ENCODE data around the gene EXTL2.
"Not testable (repeated sequence)": the region's sequence is repeated elsewhere in the genome, so short reads cannot be mapped to it uniquely, and the experiment has no call there.

EXTL2 gene

DNA sequence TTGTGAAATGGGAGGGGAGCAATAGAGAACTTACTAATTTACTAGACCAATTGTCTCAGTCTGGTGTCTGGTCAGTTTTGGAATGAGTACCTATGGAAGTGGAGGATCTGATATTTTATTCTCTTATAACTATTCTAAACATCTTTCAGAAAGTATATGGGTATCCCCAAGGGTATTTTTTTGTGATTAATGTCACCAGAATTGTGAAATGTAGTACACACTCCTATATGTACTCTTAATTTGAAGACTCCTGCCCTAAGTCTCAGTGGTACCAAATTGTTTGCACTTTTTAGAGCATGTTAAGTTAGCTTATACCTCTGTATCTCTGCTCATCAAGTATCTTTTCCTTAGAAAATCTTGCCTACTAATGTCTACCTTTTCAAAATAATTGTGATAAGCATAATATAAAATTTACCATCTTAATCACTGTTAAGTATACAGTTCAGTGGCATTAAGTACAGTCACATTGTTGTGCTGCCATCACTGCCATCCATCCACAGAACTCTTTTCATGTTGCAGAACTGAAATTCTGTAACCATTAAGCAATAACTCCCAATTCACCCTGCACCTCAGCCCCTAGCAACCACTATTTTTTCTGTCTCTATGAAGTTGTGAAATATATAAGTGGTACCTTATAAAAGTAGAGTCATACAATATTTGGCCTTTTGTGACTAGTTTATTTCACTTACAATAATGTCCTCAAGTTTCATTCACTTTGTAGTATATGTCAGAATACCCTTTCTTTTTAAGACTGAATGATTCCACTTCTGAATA, 41.7 kb upstream of the EXTL2 start:
- ChIA-PET POLR2A (no interaction called here), CTCF (no interaction called here)
- no peak for DNase-seq (ENCODE audit: low read depth, low spot score)
- H3K4me3 ChIP-seq (ENCODE audit: low read depth, low read length): no peak overlapping the region
- TF ChIP-seq, protein P1, sequence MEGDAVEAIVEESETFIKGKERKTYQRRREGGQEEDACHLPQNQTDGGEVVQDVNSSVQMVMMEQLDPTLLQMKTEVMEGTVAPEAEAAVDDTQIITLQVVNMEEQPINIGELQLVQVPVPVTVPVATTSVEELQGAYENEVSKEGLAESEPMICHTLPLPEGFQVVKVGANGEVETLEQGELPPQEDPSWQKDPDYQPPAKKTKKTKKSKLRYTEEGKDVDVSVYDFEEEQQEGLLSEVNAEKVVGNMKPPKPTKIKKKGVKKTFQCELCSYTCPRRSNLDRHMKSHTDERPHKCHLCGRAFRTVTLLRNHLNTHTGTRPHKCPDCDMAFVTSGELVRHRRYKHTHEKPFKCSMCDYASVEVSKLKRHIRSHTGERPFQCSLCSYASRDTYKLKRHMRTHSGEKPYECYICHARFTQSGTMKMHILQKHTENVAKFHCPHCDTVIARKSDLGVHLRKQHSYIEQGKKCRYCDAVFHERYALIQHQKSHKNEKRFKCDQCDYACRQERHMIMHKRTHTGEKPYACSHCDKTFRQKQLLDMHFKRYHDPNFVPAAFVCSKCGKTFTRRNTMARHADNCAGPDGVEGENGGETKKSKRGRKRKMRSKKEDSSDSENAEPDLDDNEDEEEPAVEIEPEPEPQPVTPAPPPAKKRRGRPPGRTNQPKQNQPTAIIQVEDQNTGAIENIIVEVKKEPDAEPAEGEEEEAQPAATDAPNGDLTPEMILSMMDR (IDR thresholded peaks at IDR 0.05; ENCODE audit: insufficient read depth, low read length, missing control alignments): no peak

DNA sequence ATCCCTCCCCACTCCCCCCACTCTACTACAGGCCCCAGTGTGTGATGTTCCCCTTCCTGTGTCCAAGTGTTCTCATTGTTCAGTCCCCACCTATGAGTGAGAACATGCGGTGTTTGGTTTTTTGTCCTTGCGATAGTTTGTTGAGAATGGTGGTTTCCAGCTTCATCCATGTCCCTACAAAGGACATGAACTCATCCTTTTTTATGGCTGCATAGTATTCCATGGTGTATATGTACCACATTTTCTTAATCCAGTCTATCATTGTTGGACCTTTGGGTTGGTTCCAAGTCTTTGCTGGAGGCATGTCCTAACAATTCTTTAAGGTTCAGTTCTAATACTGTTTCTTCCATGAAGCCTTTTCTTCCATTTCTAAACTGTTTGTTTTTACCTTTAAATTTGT, 38.9 kb upstream of the EXTL2 start:
- DNase-seq (ENCODE audit: low read depth, low spot score); H3K4me3 ChIP-seq (ENCODE audit: low read depth, low read length); POLR2A ChIA-PET: not testable (repeated sequence)
- CTCF ChIA-PET: interaction anchor here (1.0 to 3.3 kb wide), 3 partner anchors 12 to 355 kb away, joined by 5 to 12 read pairs (median 7); no protein-coding TSS in a partner anchor

DNA sequence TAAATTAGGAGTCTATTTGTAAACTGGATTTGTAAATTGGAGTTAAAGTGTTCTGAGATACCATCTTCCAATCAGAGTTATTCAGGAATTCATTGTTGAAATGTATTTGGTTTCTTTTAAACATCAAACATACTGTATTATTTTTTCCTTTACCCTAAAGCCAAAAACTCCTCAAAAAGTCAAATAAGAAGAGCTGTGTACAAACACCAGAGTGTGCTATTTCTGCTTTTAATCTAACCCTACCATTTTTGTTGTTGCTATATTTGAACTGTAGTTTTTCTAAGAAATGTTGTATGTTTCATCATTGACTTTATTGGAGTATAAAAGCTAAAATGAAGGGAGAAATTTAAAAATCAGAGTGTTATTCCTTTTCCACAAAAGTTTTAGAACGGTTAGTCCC, 37.1 kb upstream of the EXTL2 start:
- POLR2A ChIA-PET: no interaction called here
- no peak for DNase-seq (ENCODE audit: low read depth, low spot score)
- TF ChIP-seq, protein P1 (IDR thresholded peaks at IDR 0.05; ENCODE audit: insufficient read depth, low read length, missing control alignments): no peak
- H3K4me3 ChIP-seq (ENCODE audit: low read depth, low read length): no peak overlapping the region
- CTCF ChIA-PET: interaction anchor here (0.9 to 3.3 kb wide), 4 partner anchors 12 to 359 kb away, joined by 3 to 12 read pairs (median 5); no protein-coding TSS in a partner anchor

DNA sequence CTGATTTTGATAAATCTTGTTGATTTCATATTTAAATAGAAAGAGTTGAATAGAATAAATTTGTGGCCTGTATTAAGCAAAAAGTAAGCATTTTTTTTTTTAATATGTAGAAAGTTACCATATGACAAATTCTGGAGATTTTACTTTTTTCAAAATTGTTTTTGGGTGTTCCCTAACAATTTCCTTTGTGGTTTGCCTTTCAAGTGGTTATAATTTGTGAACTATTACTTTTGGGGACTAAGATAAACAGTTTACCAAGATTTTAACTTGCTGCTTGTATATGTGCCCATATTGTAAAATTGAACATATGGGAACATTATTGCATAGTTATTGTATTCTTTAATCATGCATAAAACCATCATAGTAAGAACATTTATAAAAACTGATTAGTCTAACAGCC, 35.9 kb upstream of the EXTL2 start:
- CTCF ChIA-PET: interaction anchor here (1.3 to 1.5 kb wide), 3 partner anchors 9 to 358 kb away, joined by 6 to 7 read pairs (median 7); no protein-coding TSS in a partner anchor
- DNase-seq (ENCODE audit: low read depth, low spot score): no peak
- TF ChIP-seq, protein P1 (IDR thresholded peaks at IDR 0.05; ENCODE audit: insufficient read depth, low read length, missing control alignments): no peak

DNA sequence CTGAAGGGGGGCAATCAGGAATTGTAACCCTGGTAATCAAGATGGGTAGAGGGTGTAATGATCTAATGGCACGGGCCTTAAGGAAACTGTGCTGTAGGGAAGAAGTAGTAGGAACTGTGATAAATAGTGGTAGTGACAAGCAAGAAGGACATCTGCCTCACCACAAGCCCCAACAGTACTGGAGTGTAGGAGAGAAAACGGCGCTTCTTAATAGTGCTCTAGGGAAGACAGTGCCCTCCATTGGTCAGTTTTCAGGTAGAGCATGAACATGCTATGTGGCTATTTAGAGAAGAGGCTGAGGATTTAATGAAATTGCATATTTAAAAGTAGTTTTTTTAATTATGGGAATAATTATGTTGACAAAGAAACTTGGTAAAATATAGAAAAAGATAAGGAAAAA, 33.5 kb upstream of the EXTL2 start:
- ChIA-PET POLR2A (no interaction called here), CTCF (interaction anchor here (1.9 kb wide), 1 partner anchor 360 kb away, joined by 6 read pairs; no protein-coding TSS in a partner anchor)
- no peak for DNase-seq (ENCODE audit: low read depth, low spot score)
- TF ChIP-seq, protein P1 (IDR thresholded peaks at IDR 0.05; ENCODE audit: insufficient read depth, low read length, missing control alignments): no peak
- H3K4me3 ChIP-seq (ENCODE audit: low read depth, low read length): no peak overlapping the region

More for the DNA sequence above, 35.9 kb upstream of the EXTL2 start:
- POLR2A ChIA-PET: no interaction called here
- no peak overlapping the region for H3K4me3 ChIP-seq (ENCODE audit: low read depth, low read length)

DNA sequence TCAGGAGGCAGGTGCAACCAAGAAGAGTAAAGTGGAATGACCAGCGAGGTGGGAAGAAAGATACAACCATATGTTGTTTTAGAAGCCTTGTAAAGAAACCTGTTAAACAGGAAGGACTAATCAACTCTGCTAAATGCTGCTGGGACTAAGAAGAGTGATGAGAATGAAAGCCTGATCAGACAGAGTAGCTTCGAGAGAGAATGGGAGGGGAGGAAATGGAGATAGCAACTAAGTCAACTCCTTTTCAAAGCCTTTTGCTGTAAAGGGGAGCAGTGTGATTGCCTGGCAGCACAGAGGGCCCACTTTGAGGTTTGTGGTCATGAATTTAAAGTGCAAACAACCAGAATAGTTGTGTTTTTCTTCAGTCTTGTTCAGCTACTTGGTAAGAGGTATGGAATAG, 32.6 kb upstream of the EXTL2 start:
- TF ChIP-seq, protein P1 (IDR thresholded peaks at IDR 0.05; ENCODE audit: insufficient read depth, low read length, missing control alignments): no peak
- DNase-seq (ENCODE audit: low read depth, low spot score): no peak
- CTCF ChIA-PET: interaction anchor here (1.9 kb wide), 1 partner anchor 361 kb away, joined by 6 read pairs; no protein-coding TSS in a partner anchor
- no peak overlapping the region for H3K4me3 ChIP-seq (ENCODE audit: low read depth, low read length)
- POLR2A ChIA-PET: no interaction called here

All from AG04449 (cell line).